ENCODE data around the gene HCST. TPM values are rescaled to one million over a fixed set of nuclear protein-coding genes. Genes with fewer than 3 reads are reported as not detected.

Gene HCST
- total and polyA plus RNA-seq, 10 donors: 31.5 to 130 (median 63.9) TPM

DNA sequence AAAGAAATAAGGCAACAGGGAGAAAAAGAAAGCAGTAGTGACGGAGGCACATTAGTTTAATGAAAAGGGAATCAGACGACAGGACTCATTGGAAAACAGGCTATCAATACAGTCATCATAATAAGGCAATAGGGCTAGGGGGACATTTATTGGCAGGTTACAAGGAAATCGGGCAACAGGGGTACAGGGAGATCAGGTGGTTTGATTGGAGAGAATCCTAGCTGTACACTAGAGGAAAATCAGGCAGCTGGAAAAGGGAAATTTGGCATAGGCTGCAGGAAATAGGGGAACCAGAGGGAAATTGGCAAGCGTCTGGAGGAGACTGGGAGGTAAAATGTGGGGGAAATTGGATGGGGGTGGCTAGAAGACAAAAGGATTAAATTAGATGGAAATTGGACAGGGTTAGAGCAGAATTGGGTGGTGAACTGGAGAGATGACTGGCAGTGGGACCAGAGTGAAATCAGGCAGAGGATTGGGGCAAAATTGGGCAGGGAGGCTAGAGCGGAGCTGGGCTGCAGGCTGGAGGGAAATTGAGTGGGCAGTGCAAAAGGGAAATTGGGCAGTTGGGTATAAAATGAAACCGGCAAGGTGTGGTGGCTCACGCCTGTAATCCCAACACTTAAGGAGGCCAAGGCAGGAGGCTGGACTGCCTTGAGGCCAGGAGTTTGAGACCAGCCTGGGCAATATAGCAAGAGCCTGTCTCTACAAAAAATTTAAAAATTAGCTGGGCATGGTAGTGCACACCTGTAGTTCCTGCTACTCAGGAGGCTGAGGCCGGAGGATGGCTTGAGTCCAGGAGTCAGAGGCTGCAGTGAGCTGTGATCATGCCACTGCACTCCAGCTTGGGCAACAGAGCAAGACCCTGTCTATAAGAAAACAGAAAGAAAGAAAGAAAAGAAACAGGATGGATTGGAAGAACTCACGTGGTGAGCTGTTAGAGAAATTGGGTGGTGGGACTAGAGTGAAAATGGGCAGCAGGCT is 41.3 kb downstream of the HCST start:
- 81 to 86% (median 85%) methylated on average over 9 of the region's 9 CpGs for WGBS, 5 donors

DNA sequence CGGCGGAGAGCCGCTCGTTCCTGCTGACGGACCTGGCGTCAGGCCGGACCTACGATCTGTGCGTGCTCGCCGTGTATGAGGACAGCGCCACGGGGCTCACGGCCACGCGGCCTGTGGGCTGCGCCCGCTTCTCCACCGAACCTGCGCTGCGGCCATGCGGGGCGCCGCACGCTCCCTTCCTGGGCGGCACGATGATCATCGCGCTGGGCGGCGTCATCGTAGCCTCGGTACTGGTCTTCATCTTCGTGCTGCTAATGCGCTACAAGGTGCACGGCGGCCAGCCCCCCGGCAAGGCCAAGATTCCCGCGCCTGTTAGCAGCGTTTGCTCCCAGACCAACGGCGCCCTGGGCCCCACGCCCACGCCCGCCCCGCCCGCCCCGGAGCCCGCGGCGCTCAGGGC is 42.2 kb downstream of the HCST start:
- H3K4me1 ChIP-seq: peaks cover 0 to 6% (median 1%) of the 10 kb centered on the region in 6 donors
- H3K36me3 ChIP-seq: peaks cover 0 to 55% (median 18%) of the 10 kb centered on the region in 6 donors
- H3K27me3 ChIP-seq (replicated peaks in 1 of 7): no peaks in the 10 kb centered on the region
- intact Hi-C loops (cut with DNase I; ENCODE audit: low total_unique reads): no loop called here
- 89 to 94% (median 91%) methylated on average over 42 to 52 of the region's 52 CpGs for WGBS, 5 donors
- TF ChIP-seq POLR2A (IDR thresholded peaks at IDR 0.05): no peak
- TF ChIP-seq POLR2AphosphoS5 (IDR thresholded peaks at IDR 0.05): peak in 1 of 3 donors; percentile 31
- no peak overlapping the region for H3K27ac ChIP-seq
- H3K9me3 ChIP-seq: no peaks in the 10 kb centered on the region
- H3K4me3 ChIP-seq: no peak overlapping the region
- no peak for DNase-seq

More for the DNA sequence above, 41.3 kb downstream of the HCST start:
- Histone ChIP-seq H3K4me1 (peaks cover 0 to 16% (median 4%) of the 10 kb centered on the region in 6 donors), H3K27me3 (replicated peaks in 1 of 7) (no peaks in the 10 kb centered on the region), H3K4me3 (no peak overlapping the region), H3K27ac (no peak overlapping the region), H3K9me3 (no peaks in the 10 kb centered on the region), H3K36me3 (peaks cover 0 to 64% (median 21%) of the 10 kb centered on the region in 6 donors)
- intact Hi-C loops (cut with DNase I; ENCODE audit: low total_unique reads): no loop called here
- TF ChIP-seq POLR2AphosphoS5 (IDR thresholded peaks at IDR 0.05): no peak
- TF ChIP-seq CTCF (IDR thresholded peaks at IDR 0.05 in 8 of 11, conservative IDR thresholded peaks at IDR 0.05 in 3 of 11): no peak
- no peak for TF ChIP-seq POLR2A (IDR thresholded peaks at IDR 0.05)
- DNase-seq: no peak

- 85 to 93% (median 92%) methylated on average over 11 of the region's 11 CpGs for WGBS, 5 donors
Observed at GRCh38 chr19:35945121-35945790, 42.9 kb downstream of the HCST start.

GRCh38 chr19:35946203-35946602 is 43.9 kb downstream of the HCST start:
- WGBS, 5 donors: 60 to 93% (median 92%) methylated on average over 4 of the region's 4 CpGs
- Histone ChIP-seq H3K27me3 (replicated peaks in 1 of 7) (no peaks in the 10 kb centered on the region), H3K9me3 (no peaks in the 10 kb centered on the region), H3K4me3 (no peak overlapping the region), H3K4me1 (peaks cover 0 to 5% (median 1%) of the 10 kb centered on the region in 6 donors), H3K36me3 (peaks cover 0 to 39% (median 6%) of the 10 kb centered on the region in 6 donors), H3K27ac (no peak overlapping the region)
- TF ChIP-seq CTCF (IDR thresholded peaks at IDR 0.05 in 8 of 11, conservative IDR thresholded peaks at IDR 0.05 in 3 of 11) (no peak), POLR2A (IDR thresholded peaks at IDR 0.05) (no peak), POLR2AphosphoS5 (IDR thresholded peaks at IDR 0.05) (no peak)
- no peak for DNase-seq
- intact Hi-C loops (cut with DNase I; ENCODE audit: low total_unique reads): no loop called here

More at GRCh38 chr19:35945121-35945790, 42.9 kb downstream of the HCST start:
- Histone ChIP-seq H3K4me3 (no peak overlapping the region), H3K4me1 (peaks cover 0 to 5% (median 1%) of the 10 kb centered on the region in 6 donors), H3K27ac (no peak overlapping the region), H3K36me3 (peaks cover 0 to 48% (median 12%) of the 10 kb centered on the region in 6 donors), H3K9me3 (no peaks in the 10 kb centered on the region), H3K27me3 (replicated peaks in 1 of 7) (no peaks in the 10 kb centered on the region)
- TF ChIP-seq CTCF (IDR thresholded peaks at IDR 0.05 in 8 of 11, conservative IDR thresholded peaks at IDR 0.05 in 3 of 11): no peak
- TF ChIP-seq POLR2A (IDR thresholded peaks at IDR 0.05): no peak
- TF ChIP-seq POLR2AphosphoS5 (IDR thresholded peaks at IDR 0.05): no peak
- no peak for DNase-seq
- intact Hi-C loops (cut with DNase I; ENCODE audit: low total_unique reads): no loop called here

All from spleen (tissue), 11 donors.